ENCODE results near the gene KCNG1.

Gene KCNG1

GRCh38 chr20:51036226-51036625 lies 13.3 kb upstream of the KCNG1 start:
- no peak for DNase-seq

GRCh38 chr20:51034988-51035656 lies 12.2 kb upstream of the KCNG1 start:
- no peak for DNase-seq

- DNase-seq, result no peak
These were observed 11.6 kb upstream of the KCNG1 start for GRCh38 chr20:51034476-51034875.

- DNase-seq, result no peak
These were observed 7.3 kb upstream of the KCNG1 start for GRCh38 chr20:51029963-51030920.

- no peak for DNase-seq
These were observed 6.6 kb upstream of the KCNG1 start for GRCh38 chr20:51029556-51029955.

GRCh38 chr20:51028616-51029212 lies 5.8 kb upstream of the KCNG1 start:
- no peak for DNase-seq

GRCh38 chr20:51027035-51027795 lies 4.3 kb upstream of the KCNG1 start:
- no peak for DNase-seq

- DNase-seq, result no peak
These were observed 3.4 kb upstream of the KCNG1 start for GRCh38 chr20:51026269-51026668.

GRCh38 chr20:51024761-51025160 lies 1.9 kb upstream of the KCNG1 start:
- DNase-seq, result no peak

GRCh38 chr20:51023617-51024155 lies 779 bp upstream of the KCNG1 start:
- DNase-seq, result no peak

GRCh38 chr20:51022227-51022802 lies 592 bp downstream of the KCNG1 start:
- DNase-seq, result no peak

- no peak for DNase-seq
These were observed 1.6 kb downstream of the KCNG1 start for GRCh38 chr20:51021067-51022025.

- DNase-seq, result no peak
These were observed 2.2 kb downstream of the KCNG1 start for GRCh38 chr20:51020657-51021056.

GRCh38 chr20:51019656-51020592 lies 3.0 kb downstream of the KCNG1 start:
- peak; percentile 28 for DNase-seq

- no peak for DNase-seq
These were observed 5.7 kb downstream of the KCNG1 start for GRCh38 chr20:51017251-51017650.

- no peak for DNase-seq
These were observed 6.4 kb downstream of the KCNG1 start for GRCh38 chr20:51016521-51016920.

GRCh38 chr20:51014797-51015722 lies 7.8 kb downstream of the KCNG1 start:
- peak; percentile 42 for DNase-seq

- no peak for DNase-seq
These were observed 9.2 kb downstream of the KCNG1 start for GRCh38 chr20:51013577-51014330.

All from NCI-H1105 (cell line).